Measurements from ENCODE around the gene PDE5A.

PDE5A gene

GRCh38 chr4:119592830-119593229, 35.8 kb downstream of the PDE5A start (continued):
- TF ChIP-seq PRDM2 (tag by site-specific recombination; IDR thresholded peaks at IDR 0.05; ENCODE audit: borderline replicate concordance) (no peak), ZNF37A (tag by site-specific recombination; IDR thresholded peaks at IDR 0.05) (no peak)

DNA sequence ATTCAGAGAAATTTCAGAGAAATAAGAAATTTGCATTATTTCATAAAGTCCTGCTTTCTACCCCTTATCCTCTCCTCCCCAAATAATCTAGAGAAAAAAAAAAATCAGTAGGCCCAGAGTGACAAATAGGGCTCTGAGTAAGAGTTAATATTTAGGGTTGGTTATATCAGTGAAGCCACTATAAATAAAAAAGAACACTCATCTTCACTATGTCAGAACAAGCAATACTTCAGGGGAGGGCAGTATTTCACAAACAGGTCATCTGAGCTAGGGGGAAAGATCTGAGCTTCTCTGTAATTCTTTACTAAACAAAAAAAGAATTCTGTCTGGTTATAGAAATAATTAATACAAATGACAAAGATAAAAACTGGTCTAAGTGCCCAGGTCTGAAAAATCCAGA, 39.4 kb downstream of the PDE5A start:
- Histone ChIP-seq H3K4me3 (ENCODE audit: low read depth, low read length) (no peak overlapping the region), H3K4me1 (ENCODE audit: control insufficient read depth, insufficient read depth, low read length) (no peaks in the 10 kb centered on the region), H3K9me3 (ENCODE audit: control insufficient read depth, insufficient read depth, low read depth, low read length) (no peaks in the 10 kb centered on the region), H3K27ac (ENCODE audit: extremely low read depth, low read depth, low read length) (no peak overlapping the region), H3K36me3 (ENCODE audit: control insufficient read depth in 2 of 2, insufficient read depth in 1 of 2, low read length in 2 of 2) (no peaks in the 10 kb centered on the region; a peak in 1 of 3 replicates)
- POLR2A ChIA-PET = no interaction called here
- no peak for TF ChIP-seq ZNF112 (tag by site-specific recombination; IDR thresholded peaks at IDR 0.05)
- no peak for TF ChIP-seq ZNF121 (tag by site-specific recombination; IDR thresholded peaks at IDR 0.05)
- TF ChIP-seq BCL11B (tag by site-specific recombination; IDR thresholded peaks at IDR 0.05; ENCODE audit: low read depth) = no peak
- TF ChIP-seq TRIM28 (IDR thresholded peaks at IDR 0.05; ENCODE audit: borderline replicate concordance, low read length) = no peak
- TF ChIP-seq ZNF580 (tag by site-specific recombination; IDR thresholded peaks at IDR 0.05) = no peak
- TF ChIP-seq ZNF830 (tag by site-specific recombination; IDR thresholded peaks at IDR 0.05; ENCODE audit: low read depth) = no peak
- no peak for TF ChIP-seq ZFHX2 (tag by site-specific recombination; conservative IDR thresholded peaks at IDR 0.05)
- no peak for TF ChIP-seq ZNF658 (tag by site-specific recombination; IDR thresholded peaks at IDR 0.05)
- TF ChIP-seq, protein P1, sequence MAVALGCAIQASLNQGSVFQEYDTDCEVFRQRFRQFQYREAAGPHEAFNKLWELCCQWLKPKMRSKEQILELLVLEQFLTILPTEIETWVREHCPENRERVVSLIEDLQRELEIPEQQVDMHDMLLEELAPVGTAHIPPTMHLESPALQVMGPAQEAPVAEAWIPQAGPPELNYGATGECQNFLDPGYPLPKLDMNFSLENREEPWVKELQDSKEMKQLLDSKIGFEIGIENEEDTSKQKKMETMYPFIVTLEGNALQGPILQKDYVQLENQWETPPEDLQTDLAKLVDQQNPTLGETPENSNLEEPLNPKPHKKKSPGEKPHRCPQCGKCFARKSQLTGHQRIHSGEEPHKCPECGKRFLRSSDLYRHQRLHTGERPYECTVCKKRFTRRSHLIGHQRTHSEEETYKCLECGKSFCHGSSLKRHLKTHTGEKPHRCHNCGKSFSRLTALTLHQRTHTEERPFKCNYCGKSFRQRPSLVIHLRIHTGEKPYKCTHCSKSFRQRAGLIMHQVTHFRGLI (tag by site-specific recombination; IDR thresholded peaks at IDR 0.05) = no peak
- TF ChIP-seq, protein P2, sequence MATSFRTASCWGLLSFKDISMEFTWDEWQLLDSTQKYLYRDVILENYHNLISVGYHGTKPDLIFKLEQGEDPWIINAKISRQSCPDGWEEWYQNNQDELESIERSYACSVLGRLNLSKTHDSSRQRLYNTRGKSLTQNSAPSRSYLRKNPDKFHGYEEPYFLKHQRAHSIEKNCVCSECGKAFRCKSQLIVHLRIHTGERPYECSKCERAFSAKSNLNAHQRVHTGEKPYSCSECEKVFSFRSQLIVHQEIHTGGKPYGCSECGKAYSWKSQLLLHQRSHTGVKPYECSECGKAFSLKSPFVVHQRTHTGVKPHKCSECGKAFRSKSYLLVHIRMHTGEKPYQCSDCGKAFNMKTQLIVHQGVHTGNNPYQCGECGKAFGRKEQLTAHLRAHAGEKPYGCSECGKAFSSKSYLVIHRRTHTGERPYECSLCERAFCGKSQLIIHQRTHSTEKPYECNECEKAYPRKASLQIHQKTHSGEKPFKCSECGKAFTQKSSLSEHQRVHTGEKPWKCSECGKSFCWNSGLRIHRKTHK (tag by site-specific recombination; IDR thresholded peaks at IDR 0.05) = no peak
- no peak for TF ChIP-seq ZNF677 (tag by site-specific recombination; IDR thresholded peaks at IDR 0.05)
- no peak for TF ChIP-seq ZNF529 (tag by site-specific recombination; IDR thresholded peaks at IDR 0.05; ENCODE audit: insufficient replicate concordance)
- TF ChIP-seq EGR2 (tag by site-specific recombination; IDR thresholded peaks at IDR 0.05; ENCODE audit: low read depth) = no peak
- CTCF ChIA-PET = no interaction called here

DNA sequence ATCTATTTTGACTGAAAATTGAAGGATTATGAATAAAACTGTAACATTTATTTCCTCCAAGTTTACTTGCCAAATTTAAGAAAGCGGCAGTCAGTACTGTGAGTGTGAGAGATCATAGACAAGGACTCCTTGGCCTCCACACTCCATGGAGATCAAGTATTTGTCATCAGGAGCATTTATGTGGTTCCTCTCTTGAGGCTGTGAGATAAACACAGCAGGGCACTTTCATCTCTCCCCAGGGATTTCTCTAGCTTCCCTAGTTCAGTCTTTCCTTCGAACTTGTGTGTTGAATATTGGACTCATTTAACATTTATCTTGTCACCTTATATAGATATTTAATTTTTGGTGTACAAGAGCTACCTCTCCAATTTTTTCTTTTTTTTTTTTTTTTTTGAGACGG, 40.8 kb downstream of the PDE5A start:
- ChIA-PET POLR2A (no interaction called here), CTCF (no interaction called here)
- no peaks in the 10 kb centered on the region for H3K9me3 ChIP-seq (ENCODE audit: control insufficient read depth, insufficient read depth, low read depth, low read length)
- H3K36me3 ChIP-seq (ENCODE audit: control insufficient read depth in 2 of 2, insufficient read depth in 1 of 2, low read length in 2 of 2) = no peaks in the 10 kb centered on the region; a peak in 1 of 3 replicates
- no peak overlapping the region for H3K27ac ChIP-seq (ENCODE audit: extremely low read depth, low read depth, low read length)
- H3K4me1 ChIP-seq (ENCODE audit: control insufficient read depth, insufficient read depth, low read length) = no peaks in the 10 kb centered on the region
- H3K4me3 ChIP-seq (ENCODE audit: low read depth, low read length) = no peak overlapping the region
- TF ChIP-seq ZFHX2 (tag by site-specific recombination; conservative IDR thresholded peaks at IDR 0.05) (no peak), GLIS1 (tag by site-specific recombination; IDR thresholded peaks at IDR 0.05) (no peak), ZFP69B (tag by site-specific recombination; IDR thresholded peaks at IDR 0.05) (no peak), ZNF350 (tag by site-specific recombination; IDR thresholded peaks at IDR 0.05) (no peak), ZNF600 (tag by site-specific recombination; IDR thresholded peaks at IDR 0.05) (no peak), ZNF792 (tag by site-specific recombination; IDR thresholded peaks at IDR 0.05) (no peak), ZNF629 (tag by site-specific recombination; IDR thresholded peaks at IDR 0.05) (no peak), ZNF658 (tag by site-specific recombination; IDR thresholded peaks at IDR 0.05) (no peak)
- TF ChIP-seq, protein P3, sequence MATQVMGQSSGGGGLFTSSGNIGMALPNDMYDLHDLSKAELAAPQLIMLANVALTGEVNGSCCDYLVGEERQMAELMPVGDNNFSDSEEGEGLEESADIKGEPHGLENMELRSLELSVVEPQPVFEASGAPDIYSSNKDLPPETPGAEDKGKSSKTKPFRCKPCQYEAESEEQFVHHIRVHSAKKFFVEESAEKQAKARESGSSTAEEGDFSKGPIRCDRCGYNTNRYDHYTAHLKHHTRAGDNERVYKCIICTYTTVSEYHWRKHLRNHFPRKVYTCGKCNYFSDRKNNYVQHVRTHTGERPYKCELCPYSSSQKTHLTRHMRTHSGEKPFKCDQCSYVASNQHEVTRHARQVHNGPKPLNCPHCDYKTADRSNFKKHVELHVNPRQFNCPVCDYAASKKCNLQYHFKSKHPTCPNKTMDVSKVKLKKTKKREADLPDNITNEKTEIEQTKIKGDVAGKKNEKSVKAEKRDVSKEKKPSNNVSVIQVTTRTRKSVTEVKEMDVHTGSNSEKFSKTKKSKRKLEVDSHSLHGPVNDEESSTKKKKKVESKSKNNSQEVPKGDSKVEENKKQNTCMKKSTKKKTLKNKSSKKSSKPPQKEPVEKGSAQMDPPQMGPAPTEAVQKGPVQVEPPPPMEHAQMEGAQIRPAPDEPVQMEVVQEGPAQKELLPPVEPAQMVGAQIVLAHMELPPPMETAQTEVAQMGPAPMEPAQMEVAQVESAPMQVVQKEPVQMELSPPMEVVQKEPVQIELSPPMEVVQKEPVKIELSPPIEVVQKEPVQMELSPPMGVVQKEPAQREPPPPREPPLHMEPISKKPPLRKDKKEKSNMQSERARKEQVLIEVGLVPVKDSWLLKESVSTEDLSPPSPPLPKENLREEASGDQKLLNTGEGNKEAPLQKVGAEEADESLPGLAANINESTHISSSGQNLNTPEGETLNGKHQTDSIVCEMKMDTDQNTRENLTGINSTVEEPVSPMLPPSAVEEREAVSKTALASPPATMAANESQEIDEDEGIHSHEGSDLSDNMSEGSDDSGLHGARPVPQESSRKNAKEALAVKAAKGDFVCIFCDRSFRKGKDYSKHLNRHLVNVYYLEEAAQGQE (tag by site-specific recombination; IDR thresholded peaks at IDR 0.05) = no peak

Data from HEK293 (cell line).